Loucy (cell line): ENCODE results near the gene SLC22A25.

Experiments used
- CTCF ChIP-seq: fragments of 200-600 bp; sonication (generic); conservative IDR thresholded peaks from 2 replicates; pipeline ENCODE4 v1.5.1; 2014; ENCODE audit warnings: mild to moderate bottlenecking, antibody characterized with exemption, low read length
- EZH2phosphoT487 ChIP-seq: fragments of 200-600 bp; IDR thresholded peaks from 2 replicates; pipeline ENCODE4 v1.6.1; 2018; ENCODE audit warnings: antibody characterized with exemption, mild to moderate bottlenecking, moderate library complexity, borderline replicate concordance

DNA sequence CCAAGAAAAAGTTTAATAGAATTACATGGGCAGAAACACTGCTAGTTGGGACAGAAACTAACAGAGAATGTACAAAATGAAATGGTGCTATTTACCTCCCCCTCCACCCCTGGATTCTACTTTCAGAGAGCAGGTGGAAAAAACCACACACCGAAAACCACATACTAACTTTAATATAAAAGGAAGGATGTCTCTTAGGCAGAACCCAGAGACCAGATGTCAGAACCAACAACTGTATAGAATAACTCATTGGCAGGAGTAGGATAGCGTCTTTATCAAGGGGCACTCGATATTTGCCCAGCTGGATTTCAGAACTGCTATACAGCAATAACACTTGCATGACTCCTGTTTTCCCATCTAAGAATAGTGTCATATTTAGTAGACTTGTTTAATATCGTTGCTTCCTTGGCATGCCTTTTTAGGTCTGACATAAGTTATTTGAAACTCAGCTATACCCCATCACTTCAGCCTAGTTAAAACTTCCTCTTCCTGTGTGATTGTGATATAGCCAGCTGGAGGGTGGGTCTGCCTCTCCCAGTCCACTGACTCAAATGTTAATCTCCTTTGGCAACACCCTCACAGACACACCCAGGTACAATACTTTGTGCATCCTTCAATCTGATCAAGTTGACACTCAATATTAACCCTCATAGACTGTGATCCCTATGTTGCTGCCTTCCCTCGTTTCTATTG is 1.2 kb downstream of the SLC22A25 start:
- no peak for TF ChIP-seq CTCF
- no peak for TF ChIP-seq EZH2phosphoT487
